HFFc6 (cell line): Measurements from ENCODE around the gene FHOD3. TPM values are rescaled to one million over a fixed set of nuclear protein-coding genes. Genes with fewer than 3 reads are reported as not detected.
A peak's percentile ranks its signal among the peaks of the same experiment; 100 is the strongest.

Experiments
- DNase-seq: peaks from one replicate; pipeline ENCODE4 v3.0.0-alpha.2; 2018
- H3K27ac Mint-ChIP-seq: 2 replicates; pipeline ENCODE4 v1.8.0; 2020; ENCODE audit warnings: mild to moderate bottlenecking, mixed read lengths
- H3K27me3 Mint-ChIP-seq: 2 replicates; pipeline ENCODE4 v1.8.0; 2021; ENCODE audit warnings: mild to moderate bottlenecking, moderate library complexity, mixed read lengths; ENCODE audit not compliant: insufficient read depth
- H3K36me3 Mint-ChIP-seq: 2 replicates; pipeline ENCODE4 v1.8.0; 2021; ENCODE audit warnings: low read depth, mixed read lengths
- H3K4me1 Mint-ChIP-seq: 2 replicates; pipeline ENCODE4 v1.8.0; 2020; ENCODE audit warnings: low read depth, mixed read lengths
- H3K4me3 Mint-ChIP-seq: 2 replicates; pipeline ENCODE4 v1.8.0; 2020; ENCODE audit warnings: mild to moderate bottlenecking, moderate library complexity, mixed read lengths
- H3K9me3 Mint-ChIP-seq: 2 replicates; pipeline ENCODE4 v1.8.0; 2020; ENCODE audit warnings: mild to moderate bottlenecking, mixed read lengths
- CTCF ChIP-seq: fragments of 200-600 bp; sonication (generic); IDR thresholded peaks from 2 replicates; pipeline ENCODE4 v1.5.0; 2021; ENCODE audit warnings: antibody characterized with exemption, mild to moderate bottlenecking
- total RNA-seq, 6 experiments: library from RNA; stranded (reverse); fragmentation: NEBNext Ultra II Directional; extraction: Animal tissue kit (Norgen Biotek cat#: 25700); gene quantifications; 2 replicates in 1 of 6; 3 replicates in 5 of 6; pipeline ENCODE4 v1.2.3, GENCODE V29; 2021

FHOD3 gene
- total RNA-seq, 6 experiments from 2014 or later = 32.8 to 67.6 (median 61.4) TPM

- no peak for TF ChIP-seq CTCF
- no peak for DNase-seq
- Mint-ChIP-seq H3K27me3 (peaks cover 3% of the 10 kb centered on the region), H3K9me3 (no peaks in the 10 kb centered on the region; the same call in 1 of the 2 replicates), H3K4me3 (no peak overlapping the region), H3K36me3 (peaks cover 29% of the 10 kb centered on the region), H3K4me1 (peaks cover 68% of the 10 kb centered on the region), H3K27ac (no peak overlapping the region)
These were observed 77.6 kb downstream of the FHOD3 start for GRCh38 chr18:36375118-36375517.

GRCh38 chr18:36376361-36376760, 78.8 kb downstream of the FHOD3 start:
- DNase-seq = peak; percentile 61
- H3K9me3 Mint-ChIP-seq = no peaks in the 10 kb centered on the region; the same call in 1 of the 2 replicates
- no peak for TF ChIP-seq CTCF
- peaks cover 81% of the 10 kb centered on the region for H3K4me1 Mint-ChIP-seq
- no peak overlapping the region for H3K4me3 Mint-ChIP-seq
- H3K27ac Mint-ChIP-seq = peak overlapping the region; percentile 53
- peaks cover 3% of the 10 kb centered on the region for H3K27me3 Mint-ChIP-seq
- peaks cover 17% of the 10 kb centered on the region for H3K36me3 Mint-ChIP-seq

- no peak for TF ChIP-seq CTCF
- H3K4me3 Mint-ChIP-seq = no peak overlapping the region
- DNase-seq = no peak
- H3K27me3 Mint-ChIP-seq = peaks cover 3% of the 10 kb centered on the region
- H3K4me1 Mint-ChIP-seq = peaks cover 77% of the 10 kb centered on the region
- H3K27ac Mint-ChIP-seq = peak overlapping the region; percentile 5; the same call in 1 of the 2 replicates
- peaks cover 6% of the 10 kb centered on the region; the same call in 1 of the 2 replicates for H3K36me3 Mint-ChIP-seq
- no peaks in the 10 kb centered on the region for H3K9me3 Mint-ChIP-seq
These were observed 80.1 kb downstream of the FHOD3 start for GRCh38 chr18:36377626-36378025.

- Mint-ChIP-seq H3K36me3 (peaks cover under 1% of the 10 kb centered on the region; the same call in 1 of the 2 replicates), H3K4me1 (peaks cover 71% of the 10 kb centered on the region), H3K9me3 (no peaks in the 10 kb centered on the region), H3K27ac (peak overlapping the region; percentile 5), H3K27me3 (peaks cover 3% of the 10 kb centered on the region), H3K4me3 (no peak overlapping the region)
- no peak for TF ChIP-seq CTCF
- peak; percentile 36 for DNase-seq
These were observed 80.7 kb downstream of the FHOD3 start for GRCh38 chr18:36378205-36378604.

GRCh38 chr18:36379435-36379984, 82.0 kb downstream of the FHOD3 start:
- Mint-ChIP-seq H3K27ac (no peak overlapping the region), H3K9me3 (no peaks in the 10 kb centered on the region), H3K27me3 (peaks cover 3% of the 10 kb centered on the region), H3K4me1 (peaks cover 59% of the 10 kb centered on the region), H3K4me3 (no peak overlapping the region), H3K36me3 (no peaks in the 10 kb centered on the region)
- DNase-seq = no peak
- no peak for TF ChIP-seq CTCF
